ENCODE data around the gene DAZAP1.
A peak's percentile ranks its signal among the peaks of the same experiment; 100 is the strongest.

Gene DAZAP1

DNA sequence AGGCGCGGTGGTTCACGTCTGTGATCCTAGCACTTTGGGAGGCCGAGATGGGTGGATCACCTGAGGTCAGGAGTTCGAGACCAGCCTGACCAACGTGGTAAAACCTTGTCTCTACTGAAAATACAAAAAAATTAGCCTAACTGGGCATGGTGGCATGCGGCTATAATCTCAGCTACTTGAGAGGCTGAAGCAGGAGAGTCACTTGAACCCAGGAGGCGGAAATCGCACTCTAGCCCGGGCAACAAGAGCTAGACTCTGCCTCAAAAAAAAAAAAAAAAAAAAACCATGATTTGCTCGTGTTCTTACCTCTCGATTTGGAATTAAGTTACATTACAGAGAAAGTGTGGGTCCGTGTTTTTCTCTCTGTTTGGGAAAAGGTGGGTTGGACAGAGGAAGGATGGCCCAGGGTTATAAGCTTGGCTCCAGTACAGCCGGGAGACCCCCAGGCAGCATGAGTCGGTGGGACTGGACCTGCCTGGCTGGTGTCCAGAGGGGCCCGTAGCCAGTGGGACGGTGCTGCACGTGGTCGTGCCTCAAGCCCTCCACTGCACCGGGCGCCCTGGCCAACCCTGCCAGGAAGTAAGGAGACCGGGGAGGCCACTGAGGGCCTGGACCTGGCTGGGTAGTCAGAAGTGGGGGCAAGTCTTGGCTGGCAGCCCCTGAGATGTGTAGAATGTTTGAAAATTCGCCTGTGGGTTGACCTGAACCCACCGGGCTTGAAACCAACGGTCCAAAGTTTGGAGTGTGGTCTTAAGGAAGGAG, 34.5 kb downstream of the DAZAP1 start:
- H3K9ac ChIP-seq (ENCODE audit: low read depth, low read length, poor library complexity, severe bottlenecking), result no peak overlapping the region
- peaks cover 25% of the 10 kb centered on the region for H3K36me3 ChIP-seq (ENCODE audit: insufficient read depth, low read length)
- H3K4me1 ChIP-seq (ENCODE audit: insufficient read depth, low read length, poor library complexity, severe bottlenecking), result peaks cover 30% of the 10 kb centered on the region
- TF ChIP-seq, protein P1, sequence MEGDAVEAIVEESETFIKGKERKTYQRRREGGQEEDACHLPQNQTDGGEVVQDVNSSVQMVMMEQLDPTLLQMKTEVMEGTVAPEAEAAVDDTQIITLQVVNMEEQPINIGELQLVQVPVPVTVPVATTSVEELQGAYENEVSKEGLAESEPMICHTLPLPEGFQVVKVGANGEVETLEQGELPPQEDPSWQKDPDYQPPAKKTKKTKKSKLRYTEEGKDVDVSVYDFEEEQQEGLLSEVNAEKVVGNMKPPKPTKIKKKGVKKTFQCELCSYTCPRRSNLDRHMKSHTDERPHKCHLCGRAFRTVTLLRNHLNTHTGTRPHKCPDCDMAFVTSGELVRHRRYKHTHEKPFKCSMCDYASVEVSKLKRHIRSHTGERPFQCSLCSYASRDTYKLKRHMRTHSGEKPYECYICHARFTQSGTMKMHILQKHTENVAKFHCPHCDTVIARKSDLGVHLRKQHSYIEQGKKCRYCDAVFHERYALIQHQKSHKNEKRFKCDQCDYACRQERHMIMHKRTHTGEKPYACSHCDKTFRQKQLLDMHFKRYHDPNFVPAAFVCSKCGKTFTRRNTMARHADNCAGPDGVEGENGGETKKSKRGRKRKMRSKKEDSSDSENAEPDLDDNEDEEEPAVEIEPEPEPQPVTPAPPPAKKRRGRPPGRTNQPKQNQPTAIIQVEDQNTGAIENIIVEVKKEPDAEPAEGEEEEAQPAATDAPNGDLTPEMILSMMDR (conservative IDR thresholded peaks at IDR 0.05; ENCODE audit: low read length), result no peak
- TF ChIP-seq EZH2phosphoT487 (IDR thresholded peaks at IDR 0.05; ENCODE audit: borderline replicate concordance), result no peak
- H2AFZ ChIP-seq (ENCODE audit: low read length), result no peak overlapping the region
- H3K9me2 ChIP-seq (replicated peaks; ENCODE audit: low read depth, low read length), result no peaks in the 10 kb centered on the region
- peaks cover 51% of the 10 kb centered on the region for H4K20me1 ChIP-seq (ENCODE audit: insufficient read depth, low read length, poor library complexity, severe bottlenecking)
- peaks cover 2% of the 10 kb centered on the region; the same call in 1 of the 2 replicates for H3F3A ChIP-seq (ENCODE audit: low read depth)
- H3K4me3 ChIP-seq (ENCODE audit: low read length, poor library complexity, severe bottlenecking), result no peak overlapping the region
- peaks cover 46% of the 10 kb centered on the region for H3K79me2 ChIP-seq (ENCODE audit: insufficient read depth, low read length)
- H3K9me3 ChIP-seq (ENCODE audit: insufficient read depth, low read depth, low read length), result no peaks in the 10 kb centered on the region
- H3K27me3 ChIP-seq (ENCODE audit: insufficient read depth, low read length, poor library complexity, severe bottlenecking), result peaks cover 9% of the 10 kb centered on the region
- H3K4me2 ChIP-seq (ENCODE audit: low read depth, low read length, poor library complexity, severe bottlenecking), result peak overlapping the region; percentile 99

DNA sequence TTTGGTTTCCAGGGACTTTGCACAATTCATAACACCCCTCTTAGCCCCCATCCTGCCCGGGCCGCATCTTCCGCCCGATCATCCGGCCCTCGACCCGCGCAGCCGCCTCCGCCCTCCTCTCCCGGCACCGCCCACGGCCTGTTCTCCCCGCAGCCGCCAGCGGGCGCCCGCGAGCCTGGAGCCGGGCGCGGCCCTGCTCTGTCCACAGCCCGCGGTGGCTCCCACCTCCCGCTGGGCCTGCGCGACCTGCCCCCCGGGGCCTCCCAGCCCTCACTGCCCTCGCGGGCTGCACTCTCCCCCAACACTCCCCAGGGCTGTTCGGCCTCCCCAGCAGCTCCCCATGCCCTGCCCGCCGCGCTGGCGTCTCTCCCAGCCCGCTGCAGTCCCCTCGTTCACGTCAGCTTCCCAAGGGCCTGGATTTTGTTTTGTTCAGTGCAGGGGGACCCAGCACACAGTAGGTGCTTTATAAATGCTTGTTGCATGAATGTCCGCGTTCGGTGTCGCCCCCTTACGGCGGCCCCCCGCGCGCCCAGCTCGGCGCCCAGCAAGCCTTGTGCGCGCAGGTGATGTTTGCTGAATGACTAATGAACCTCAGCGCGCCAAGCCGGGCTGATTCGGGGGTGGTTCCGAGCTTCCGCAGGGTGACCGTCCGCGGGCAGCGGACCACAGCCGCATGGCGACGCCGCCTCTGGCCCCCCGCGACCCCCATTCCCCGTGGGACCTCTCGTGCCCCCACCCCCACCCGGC, 38.0 kb downstream of the DAZAP1 start:
- Histone ChIP-seq H3K9me2 (replicated peaks; ENCODE audit: low read depth, low read length) (no peaks in the 10 kb centered on the region), H3K9ac (ENCODE audit: low read depth, low read length, poor library complexity, severe bottlenecking) (no peak overlapping the region), H2AFZ (ENCODE audit: low read length) (no peak overlapping the region)

DNA sequence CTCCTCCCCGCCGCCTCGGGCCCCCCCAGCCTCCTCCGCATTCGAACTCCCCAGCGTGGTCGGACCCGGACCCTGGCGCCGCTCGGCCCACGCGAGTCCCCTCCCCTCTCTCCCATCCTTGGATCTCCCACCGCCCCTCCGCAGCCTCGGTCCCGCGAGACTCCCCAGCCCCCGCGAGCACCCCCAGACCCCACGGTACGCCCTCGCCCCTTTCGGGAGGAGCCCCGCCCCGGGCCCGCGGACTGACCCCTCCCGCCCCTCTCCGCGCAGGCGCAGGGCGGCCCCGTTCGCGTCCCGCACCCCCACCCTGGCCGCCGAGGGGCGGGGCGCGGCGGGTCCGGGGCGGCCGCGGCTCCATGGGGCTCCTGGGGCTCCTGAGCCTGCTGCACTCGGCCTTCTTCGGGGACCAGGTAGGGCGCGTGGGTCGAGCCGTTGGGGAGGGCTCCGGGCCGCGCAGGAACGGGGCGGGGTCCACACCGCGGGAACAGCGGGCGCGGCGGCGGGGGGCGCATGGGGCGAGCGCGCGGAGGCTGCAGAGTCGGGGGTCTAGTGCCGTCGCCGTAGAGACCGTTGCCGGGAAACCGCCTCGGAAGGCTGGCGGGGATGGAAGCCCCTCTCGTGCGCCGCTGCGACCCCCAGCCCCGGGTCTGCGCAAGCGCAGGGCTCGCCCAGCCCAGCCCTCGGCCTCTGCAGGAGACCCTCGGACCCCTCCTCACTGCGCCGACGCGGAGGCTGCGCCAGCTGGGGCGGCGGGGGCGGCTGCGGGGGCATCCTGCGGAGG, 38.7 kb downstream of the DAZAP1 start:
- no peaks in the 10 kb centered on the region for H3K9me3 ChIP-seq (ENCODE audit: insufficient read depth, low read depth, low read length)
- peaks cover 2% of the 10 kb centered on the region; the same call in 1 of the 2 replicates for H3F3A ChIP-seq (ENCODE audit: low read depth)
- peaks cover 12% of the 10 kb centered on the region for H3K4me1 ChIP-seq (ENCODE audit: insufficient read depth, low read length, poor library complexity, severe bottlenecking)
- no peaks in the 10 kb centered on the region for H3K9me2 ChIP-seq (replicated peaks; ENCODE audit: low read depth, low read length)
- H4K20me1 ChIP-seq (ENCODE audit: insufficient read depth, low read length, poor library complexity, severe bottlenecking), result peaks cover 22% of the 10 kb centered on the region
- peaks cover 16% of the 10 kb centered on the region; the same call in 1 of the 2 replicates for H3K36me3 ChIP-seq (ENCODE audit: insufficient read depth, low read length)
- no peak overlapping the region for H3K4me2 ChIP-seq (ENCODE audit: low read depth, low read length, poor library complexity, severe bottlenecking)
- peaks cover 17% of the 10 kb centered on the region for H3K79me2 ChIP-seq (ENCODE audit: insufficient read depth, low read length)
- no peak overlapping the region for H3K4me3 ChIP-seq (ENCODE audit: low read length, poor library complexity, severe bottlenecking)
- H3K9ac ChIP-seq (ENCODE audit: low read depth, low read length, poor library complexity, severe bottlenecking), result no peak overlapping the region
- H2AFZ ChIP-seq (ENCODE audit: low read length), result no peak overlapping the region
- TF ChIP-seq EZH2phosphoT487 (IDR thresholded peaks at IDR 0.05; ENCODE audit: borderline replicate concordance), result no peak
- TF ChIP-seq, protein P1 (conservative IDR thresholded peaks at IDR 0.05; ENCODE audit: low read length), result no peak
- H3K27me3 ChIP-seq (ENCODE audit: insufficient read depth, low read length, poor library complexity, severe bottlenecking), result no peaks in the 10 kb centered on the region

More for the DNA sequence above, 38.0 kb downstream of the DAZAP1 start:
- Histone ChIP-seq H3K9me3 (ENCODE audit: insufficient read depth, low read depth, low read length) (no peaks in the 10 kb centered on the region), H3K4me3 (ENCODE audit: low read length, poor library complexity, severe bottlenecking) (peak overlapping the region; percentile 65), H3K4me2 (ENCODE audit: low read depth, low read length, poor library complexity, severe bottlenecking) (peak overlapping the region; percentile 81), H3K4me1 (ENCODE audit: insufficient read depth, low read length, poor library complexity, severe bottlenecking) (peaks cover 20% of the 10 kb centered on the region), H3F3A (ENCODE audit: low read depth) (peaks cover 2% of the 10 kb centered on the region; the same call in 1 of the 2 replicates), H3K36me3 (ENCODE audit: insufficient read depth, low read length) (peaks cover 23% of the 10 kb centered on the region), H3K27me3 (ENCODE audit: insufficient read depth, low read length, poor library complexity, severe bottlenecking) (no peaks in the 10 kb centered on the region), H4K20me1 (ENCODE audit: insufficient read depth, low read length, poor library complexity, severe bottlenecking) (peaks cover 30% of the 10 kb centered on the region), H3K79me2 (ENCODE audit: insufficient read depth, low read length) (peaks cover 24% of the 10 kb centered on the region)
- TF ChIP-seq EZH2phosphoT487 (IDR thresholded peaks at IDR 0.05; ENCODE audit: borderline replicate concordance), result no peak
- TF ChIP-seq, protein P1 (conservative IDR thresholded peaks at IDR 0.05; ENCODE audit: low read length), result peak; percentile 79

Measured in Loucy (cell line).